Heart left ventricle (tissue), 16 donors: Measurements from ENCODE around the gene FGF14. TPM values are rescaled to one million over a fixed set of nuclear protein-coding genes. Genes with fewer than 3 reads are reported as not detected.

ENCODE experiments used
- ATAC-seq, 4 donors: fragments of 200-7000 bp; cut with Tn5 transposase; one replicate each; pipeline ENCODE4 v1.9.1; 2020 to 2022; ENCODE audit warnings: moderate library complexity in 4 of 4, mild to moderate bottlenecking in 3 of 4, moderate number of reproducible peaks in 1 of 4
- DNase-seq, 5 donors: peaks; one replicate each; pipeline ENCODE4 v3.0.0-alpha.2; 2020
- H3K27ac ChIP-seq, 12 donors: fragments of 200-600 bp; sonication (generic) in 4 of 12; one replicate each; pipeline versions ENCODE4 v1.5.0 to v1.8.0; 2016 to 2022; ENCODE audit warnings: mild to moderate bottlenecking in 2 of 12
- H3K27me3 ChIP-seq, 9 donors: fragments of 200-600 bp; sonication (generic) in 2 of 9; one replicate each; pipeline versions ENCODE4 v1.5.1 to v1.8.0; 2016 to 2022; ENCODE audit warnings: mild to moderate bottlenecking in 3 of 9
- H3K36me3 ChIP-seq, 9 donors: fragments of 200-600 bp; sonication (generic) in 2 of 9; one replicate each; pipeline versions ENCODE4 v1.5.0 to v1.8.0; 2018 to 2022; ENCODE audit warnings: mild to moderate bottlenecking in 2 of 9
- H3K4me1 ChIP-seq, 12 donors: fragments of 200-600 bp; sonication (generic) in 4 of 12; one replicate each; pipeline versions ENCODE4 v1.5.0 to v1.8.0; 2016 to 2022; ENCODE audit warnings: mild to moderate bottlenecking in 3 of 12
- H3K4me3 ChIP-seq, 12 donors: fragments of 200-600 bp; sonication (generic) in 4 of 12; one replicate each; pipeline versions ENCODE4 v1.5.0 to v1.8.0; 2017 to 2022; ENCODE audit warnings: mild to moderate bottlenecking in 9 of 12, moderate library complexity in 4 of 12
- H3K9me3 ChIP-seq, 12 donors: fragments of 200-600 bp; sonication (generic) in 4 of 12; one replicate each; pipeline versions ENCODE4 v1.5.0 to v1.8.0; 2016 to 2022; ENCODE audit warnings: mild to moderate bottlenecking in 1 of 12
- CTCF ChIP-seq, 12 donors: fragments of 200-600 bp; sonication (generic) in 4 of 12; IDR thresholded peaks; one replicate each; pipeline versions ENCODE4 v1.5.0 to v1.8.0; 2018 to 2022; ENCODE audit warnings: antibody characterized with exemption in 12 of 12, mild to moderate bottlenecking in 5 of 12
- POLR2A ChIP-seq, 2 donors: fragments of 450-650 bp; IDR thresholded peaks; one replicate each; pipeline ENCODE4 v1.6.1; 2017; ENCODE audit warnings: antibody characterized with exemption in 2 of 2, mild to moderate bottlenecking in 2 of 2, moderate library complexity in 2 of 2
- WGBS, 4 donors: extraction: QIAGEN DNeasy Blood & Tissue Kit in 2 of 4; methylation state at CpG; one replicate each; pipeline versions ENCODE4 v1.1.5 to v1.1.7; 2013 to 2018; 5-methylcytosine and 5-hydroxymethylcytosine counted together
- intact Hi-C, 10 donors: fragments of 100-400 bp; cut with DNase I; formaldehyde crosslinking; loops; one replicate each; pipeline versions ENCODE4 v1.11.1 to v1.14.2; 2022
- polyA plus RNA-seq, 2 donors: library from polyadenylated mRNA; stranded (reverse); fragments of 200-250 nt; gene quantifications; one replicate each; pipeline ENCODE4 v1.2.3, GENCODE V29; 2013
- total RNA-seq, 9 donors: library from RNA; depleted of rRNA in 2 of 9; stranded (reverse); fragments of >200 nt in 2 of 9; fragmentation: NEBNext Ultra II Directional in 3 of 9; extraction: Animal tissue kit (Norgen Biotek cat#: 25700) in 3 of 9; gene quantifications; one replicate each; pipeline versions ENCODE4 v1.1.0 to v1.2.4, GENCODE V29; 2016 to 2023
- donor health status: ischemic (EF 13 %, LVEDD 7.1; RV severe dilation, severe dysfunction).
- donor health status: healthy with polysubstance abuse.
- donor health status: DM: no; HTN: yes; CAD: no.
- donor health status: DM: no; HTN: no; CAD: no.
- donor health status: ischemic (EF 25% LVEDD 6.9; RV normal size, moderate dysfunction).
- donor health status: ischemic (EF 25% LVEDD 5.7; RV mildly dilated, moderate dysfunction).
- donor health status: healthy.
- donor health status: DM: yes; HTN: yes; CAD: no.
- donor health status: ischemic (EF 35%, LVEDD 5.7; RV mildly dilated, moderate dysfunction).
- donor health status: nonischemic (EF 11% LVEDD 7.7; RV severe dilation, severe dysfunction).
- donor health status: DM: yes; HTN: yes; CAD: no.
- donor health status: PGD.
- donor health status: ischemic (EF 29% LVEDD 5.4; RV normal size, mild dysfunction).
- donor health status: nonischemic (EF 23%, LVEDD 6.1; RV moderate dilation, normal function).

Gene FGF14
- total and polyA plus RNA-seq, 11 donors = 0.14 to 6.3 (median 3.9) TPM

- 86 to 90% (median 89%) methylated on average over 10 of the region's 10 CpGs for WGBS, 4 donors
- H3K36me3 ChIP-seq = peaks cover 0 to 2% (median 0%) of the 10 kb centered on the region in 9 donors
- no peaks in the 10 kb centered on the region for H3K4me1 ChIP-seq
- H3K27me3 ChIP-seq = no peaks in the 10 kb centered on the region
- TF ChIP-seq CTCF (IDR thresholded peaks at IDR 0.05) (no peak), POLR2A (IDR thresholded peaks at IDR 0.05) (no peak)
- no peak overlapping the region for H3K4me3 ChIP-seq
- DNase-seq (no peak), ATAC-seq (no peak)
- intact Hi-C loops = no loop called here
- no peak overlapping the region for H3K27ac ChIP-seq
- H3K9me3 ChIP-seq = no peaks in the 10 kb centered on the region
These were observed 684.5 kb downstream of the FGF14 start for GRCh38 chr13:101717353-101717752.

GRCh38 chr13:101714195-101714594 lies 687.7 kb downstream of the FGF14 start:
- ATAC-seq = no peak
- Histone ChIP-seq H3K27ac (no peak overlapping the region), H3K4me3 (no peak overlapping the region), H3K4me1 (peaks cover 0 to 3% (median 0%) of the 10 kb centered on the region in 12 donors), H3K27me3 (no peaks in the 10 kb centered on the region), H3K36me3 (no peaks in the 10 kb centered on the region), H3K9me3 (no peaks in the 10 kb centered on the region)
- DNase-seq = no peak
- TF ChIP-seq POLR2A (IDR thresholded peaks at IDR 0.05) (no peak), CTCF (IDR thresholded peaks at IDR 0.05) (no peak)
- intact Hi-C loops = no loop called here
- 77 to 95% (median 87%) methylated on average over 3 of the region's 3 CpGs for WGBS, 4 donors

GRCh38 chr13:101712026-101712348 lies 689.9 kb downstream of the FGF14 start:
- Histone ChIP-seq H3K4me3 (no peak overlapping the region), H3K27ac (no peak overlapping the region), H3K4me1 (peaks cover 0 to 3% (median 0%) of the 10 kb centered on the region in 12 donors), H3K36me3 (no peaks in the 10 kb centered on the region), H3K9me3 (no peaks in the 10 kb centered on the region), H3K27me3 (no peaks in the 10 kb centered on the region)
- no peak for DNase-seq
- TF ChIP-seq CTCF (IDR thresholded peaks at IDR 0.05) (no peak), POLR2A (IDR thresholded peaks at IDR 0.05) (no peak)
- intact Hi-C loops = no loop called here
- 63 to 86% (median 70%) methylated on average over 2 of the region's 2 CpGs for WGBS, 4 donors
- ATAC-seq = peak in 2 of 4 donors; percentile 18 to 55

GRCh38 chr13:101711307-101712025 lies 690.4 kb downstream of the FGF14 start:
- no peak overlapping the region for H3K4me3 ChIP-seq
- no peak overlapping the region for H3K27ac ChIP-seq
- intact Hi-C loops = no loop called here
- H3K4me1 ChIP-seq = peaks cover 0 to 8% (median 0%) of the 10 kb centered on the region in 12 donors
- no peaks in the 10 kb centered on the region for H3K9me3 ChIP-seq
- TF ChIP-seq POLR2A (IDR thresholded peaks at IDR 0.05) (no peak), CTCF (IDR thresholded peaks at IDR 0.05) (no peak)
- WGBS, 4 donors = 83 to 88% (median 85%) methylated on average over 2 of the region's 2 CpGs
- no peaks in the 10 kb centered on the region for H3K27me3 ChIP-seq
- DNase-seq (peak in 2 of 5 donors; percentile 25 to 31), ATAC-seq (peak in 2 of 4 donors; percentile 68 to 86)
- H3K36me3 ChIP-seq = no peaks in the 10 kb centered on the region
